ENCODE data around the gene GYS1.
A peak's percentile ranks its signal among the peaks of the same experiment; 100 is the strongest.
"Not testable (repeated sequence)": the region's sequence is repeated elsewhere in the genome, so short reads cannot be mapped to it uniquely, and the experiment has no call there.

The GYS1 gene

GRCh38 chr19:48934837-48935236 is 58.3 kb downstream of the GYS1 start:
- H3K4me1 ChIP-seq (ENCODE audit: insufficient read depth, low read length, severe bottlenecking): peaks cover 12% of the 10 kb centered on the region
- H3K9ac ChIP-seq (ENCODE audit: low read length): no peak overlapping the region
- no peak overlapping the region for H3K4me2 ChIP-seq (ENCODE audit: low read length)
- H3K27ac ChIP-seq (ENCODE audit: low read depth, low read length, poor library complexity, severe bottlenecking): no peak overlapping the region
- no peak overlapping the region for H2AFZ ChIP-seq (ENCODE audit: low read length)
- no peaks in the 10 kb centered on the region for H3F3A ChIP-seq (ENCODE audit: insufficient read depth, low read length)
- no peak overlapping the region for H3K4me3 ChIP-seq (ENCODE audit: low read depth, low read length, poor library complexity, severe bottlenecking)
- H3K9me3 ChIP-seq (ENCODE audit: low read length): no peaks in the 10 kb centered on the region
- no peaks in the 10 kb centered on the region for H4K20me1 ChIP-seq (ENCODE audit: insufficient read depth, low read length)
- H3K79me2 ChIP-seq (ENCODE audit: insufficient read depth, low read length): no peaks in the 10 kb centered on the region
- TF ChIP-seq CTCF (IDR thresholded peaks at IDR 0.05; ENCODE audit: low read length) (no peak), EZH2 (IDR thresholded peaks at IDR 0.05; ENCODE audit: borderline replicate concordance, low read length) (no peak)
- no peaks in the 10 kb centered on the region for H3K36me3 ChIP-seq (ENCODE audit: insufficient read depth, low read length)
- H3K27me3 ChIP-seq (ENCODE audit: insufficient read depth, low read length): no peaks in the 10 kb centered on the region
- no peaks in the 10 kb centered on the region for H3K9me2 ChIP-seq (ENCODE audit: low read depth, low read length)

GRCh38 chr19:48933382-48933932 is 59.7 kb downstream of the GYS1 start, which contains the start of gene DHDH:
TSS of gene DHDH (plus strand) at chr19:48933699. CDS start at chr19:48933722, 23 bp downstream.
- H3K27me3 ChIP-seq (ENCODE audit: insufficient read depth, low read length): no peaks in the 10 kb centered on the region
- no peaks in the 10 kb centered on the region for H3K9me2 ChIP-seq (ENCODE audit: low read depth, low read length)
- H3K27ac ChIP-seq (ENCODE audit: low read depth, low read length, poor library complexity, severe bottlenecking): no peak within 1 kb of the TSS
- no peaks in the 10 kb centered on the region for H3K79me2 ChIP-seq (ENCODE audit: insufficient read depth, low read length)
- no peaks in the 10 kb centered on the region for H3K9me3 ChIP-seq (ENCODE audit: low read length)
- H3K9ac ChIP-seq (ENCODE audit: low read length): peak within 1 kb of the TSS; percentile 49
- TF ChIP-seq EZH2 (IDR thresholded peaks at IDR 0.05; ENCODE audit: borderline replicate concordance, low read length): no peak
- no peak for TF ChIP-seq CTCF (IDR thresholded peaks at IDR 0.05; ENCODE audit: low read length)
- no peaks in the 10 kb centered on the region for H4K20me1 ChIP-seq (ENCODE audit: insufficient read depth, low read length)
- peak within 1 kb of the TSS; percentile 59 for H3K4me3 ChIP-seq (ENCODE audit: low read depth, low read length, poor library complexity, severe bottlenecking)
- H2AFZ ChIP-seq (ENCODE audit: low read length): peak within 1 kb of the TSS; percentile 75; the same call in 1 of the 2 replicates
- H3K4me1 ChIP-seq (ENCODE audit: insufficient read depth, low read length, severe bottlenecking): peaks cover 12% of the 10 kb centered on the region
- peak within 1 kb of the TSS; percentile 77 for H3K4me2 ChIP-seq (ENCODE audit: low read length)
- no peaks in the 10 kb centered on the region for H3F3A ChIP-seq (ENCODE audit: insufficient read depth, low read length)
- no peaks in the 10 kb centered on the region for H3K36me3 ChIP-seq (ENCODE audit: insufficient read depth, low read length)

DNA sequence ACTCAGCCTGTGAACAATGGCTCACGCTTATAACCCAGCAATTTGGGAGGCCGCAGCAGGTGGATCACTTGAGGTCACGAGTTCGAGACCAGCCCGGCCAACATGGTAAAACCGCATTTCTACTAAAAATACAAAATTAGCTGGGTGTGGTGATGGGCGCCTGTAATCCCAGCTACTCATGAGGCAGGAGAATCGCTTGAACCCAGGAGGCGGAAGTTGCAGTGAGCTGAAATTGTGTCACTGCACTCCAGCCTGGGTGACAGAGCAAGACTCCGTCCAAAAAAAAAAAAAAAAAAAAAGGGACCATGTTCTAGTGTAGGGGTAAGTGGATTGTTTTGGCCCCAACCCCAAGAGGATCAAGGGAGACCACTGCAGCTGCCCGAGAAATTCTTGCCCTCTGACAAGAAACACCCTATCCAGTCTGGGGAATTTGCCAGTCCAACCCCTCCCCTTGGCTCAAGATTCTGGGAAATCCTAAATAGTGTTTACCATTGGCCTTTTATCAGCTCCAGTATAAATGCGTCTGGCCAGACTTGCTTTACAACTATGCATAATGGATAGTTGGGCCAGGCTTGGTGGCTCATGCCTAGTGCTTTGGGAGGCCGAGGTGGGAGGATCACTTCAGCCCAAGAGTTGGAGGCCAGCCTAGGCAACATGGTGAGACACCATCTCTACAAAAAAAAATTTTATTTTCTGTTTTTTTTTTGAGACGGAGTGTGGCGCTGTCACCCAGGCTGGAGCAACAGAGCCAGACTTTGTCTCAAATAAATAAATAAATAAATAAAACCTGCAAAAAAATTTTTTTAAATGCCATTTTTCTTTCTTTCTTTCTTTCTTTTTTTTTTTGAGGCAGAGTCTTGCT is 64.7 kb downstream of the GYS1 start:
- Histone ChIP-seq H3K36me3 (ENCODE audit: insufficient read depth, low read length) (no peaks in the 10 kb centered on the region), H3K9me3 (ENCODE audit: low read length) (no peaks in the 10 kb centered on the region), H3K9me2 (ENCODE audit: low read depth, low read length) (no peaks in the 10 kb centered on the region), H3K27me3 (ENCODE audit: insufficient read depth, low read length) (no peaks in the 10 kb centered on the region; the same call in 1 of the 2 replicates), H3K9ac (ENCODE audit: low read length) (no peak overlapping the region), H3F3A (ENCODE audit: insufficient read depth, low read length) (no peaks in the 10 kb centered on the region), H3K4me2 (ENCODE audit: low read length) (no peak overlapping the region), H3K27ac (ENCODE audit: low read depth, low read length, poor library complexity, severe bottlenecking) (no peak overlapping the region), H2AFZ (ENCODE audit: low read length) (no peak overlapping the region), H3K79me2 (ENCODE audit: insufficient read depth, low read length) (no peaks in the 10 kb centered on the region), H4K20me1 (ENCODE audit: insufficient read depth, low read length) (no peaks in the 10 kb centered on the region), H3K4me3 (ENCODE audit: low read depth, low read length, poor library complexity, severe bottlenecking) (no peak overlapping the region), H3K4me1 (ENCODE audit: insufficient read depth, low read length, severe bottlenecking) (peaks cover 5% of the 10 kb centered on the region)
- TF ChIP-seq EZH2 (IDR thresholded peaks at IDR 0.05; ENCODE audit: borderline replicate concordance, low read length) (no peak), CTCF (IDR thresholded peaks at IDR 0.05; ENCODE audit: low read length) (no peak)

GRCh38 chr19:48927692-48928091 is 65.4 kb downstream of the GYS1 start:
- not testable (repeated sequence) for H3K36me3 ChIP-seq (ENCODE audit: insufficient read depth, low read length); H3K9me3 ChIP-seq (ENCODE audit: low read length); H3K27me3 ChIP-seq (ENCODE audit: insufficient read depth, low read length); H3K27ac ChIP-seq (ENCODE audit: low read depth, low read length, poor library complexity, severe bottlenecking); H3K9me2 ChIP-seq (ENCODE audit: low read depth, low read length); H3K79me2 ChIP-seq (ENCODE audit: insufficient read depth, low read length); H3K4me1 ChIP-seq (ENCODE audit: insufficient read depth, low read length, severe bottlenecking); H3K4me2 ChIP-seq (ENCODE audit: low read length); H2AFZ ChIP-seq (ENCODE audit: low read length); H3K4me3 ChIP-seq (ENCODE audit: low read depth, low read length, poor library complexity, severe bottlenecking); H4K20me1 ChIP-seq (ENCODE audit: insufficient read depth, low read length); H3K9ac ChIP-seq (ENCODE audit: low read length); H3F3A ChIP-seq (ENCODE audit: insufficient read depth, low read length)
